ELR (cell line): ENCODE results near the gene CDH23.
A peak's percentile ranks its signal among the peaks of the same experiment; 100 is the strongest.

Source experiments
- DNase-seq: peaks from one replicate; pipeline ENCODE4 v3.0.0-alpha.2; 2015; ENCODE audit warnings: low read depth

CDH23 gene

DNA sequence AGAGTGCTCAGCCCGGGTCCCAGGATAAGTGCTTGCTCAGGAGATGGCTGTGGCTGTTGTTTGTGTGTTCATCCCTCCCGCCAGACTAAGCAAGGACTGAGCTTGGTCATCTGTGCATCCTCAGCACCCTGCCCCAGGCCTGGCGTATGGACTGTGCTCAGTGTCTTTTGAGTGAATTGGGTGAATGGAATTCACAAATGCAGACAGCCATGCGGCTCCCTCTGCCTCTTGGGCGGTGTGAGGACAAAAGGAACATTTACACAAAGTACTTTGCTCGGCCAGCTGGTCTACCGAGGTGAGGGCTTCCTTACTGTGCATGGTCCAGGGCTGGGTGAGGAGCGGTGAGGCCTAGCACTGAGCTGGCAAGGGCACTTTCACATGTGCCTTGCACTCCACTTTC lies 120.2 kb downstream of the CDH23 start:
- DNase-seq, result no peak

DNA sequence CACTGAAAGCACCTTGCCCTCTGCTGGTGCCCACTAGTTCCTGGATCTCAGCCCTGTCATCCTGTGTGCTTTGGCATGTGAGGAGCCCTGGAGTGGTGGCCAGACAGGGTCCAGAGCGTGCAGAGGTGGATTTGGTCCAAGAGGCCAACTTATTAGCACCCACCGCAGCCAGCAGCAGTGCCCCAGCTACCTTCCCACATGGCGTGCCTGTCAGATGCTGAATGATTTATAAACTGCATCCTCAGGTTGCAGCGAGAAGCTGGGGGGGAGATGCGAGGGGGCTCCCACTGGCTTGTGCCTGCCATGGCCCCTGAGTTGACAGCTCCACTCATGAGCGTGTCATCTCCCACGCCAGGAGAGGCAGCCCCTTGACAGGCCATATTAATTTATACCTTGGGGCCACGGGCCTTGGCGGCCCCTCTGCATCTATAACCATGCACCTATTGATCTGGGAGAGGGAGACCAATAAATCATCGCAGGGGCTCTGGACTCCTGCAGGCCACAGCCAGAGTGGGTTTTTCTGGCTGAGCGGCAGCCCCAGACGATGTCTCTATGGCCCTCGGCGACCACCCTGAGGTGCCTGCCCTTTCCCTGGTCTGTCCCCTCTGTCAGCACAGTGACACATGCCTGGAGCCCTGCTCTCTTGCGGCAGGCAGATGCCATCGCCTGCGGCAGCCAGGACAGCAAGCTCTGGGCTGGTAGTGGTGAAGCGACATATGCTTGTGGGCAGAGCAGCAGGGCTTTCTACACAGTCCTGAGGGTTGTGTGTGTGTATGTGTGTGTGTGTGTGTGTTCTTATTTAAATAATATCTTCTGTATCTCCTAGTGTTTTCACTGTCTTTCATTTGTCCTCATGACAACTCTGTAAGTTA lies 120.8 kb downstream of the CDH23 start:
- DNase-seq, result no peak

- DNase-seq, result no peak
These were observed 123.3 kb downstream of the CDH23 start for GRCh38 chr10:71520042-71520441.

DNA sequence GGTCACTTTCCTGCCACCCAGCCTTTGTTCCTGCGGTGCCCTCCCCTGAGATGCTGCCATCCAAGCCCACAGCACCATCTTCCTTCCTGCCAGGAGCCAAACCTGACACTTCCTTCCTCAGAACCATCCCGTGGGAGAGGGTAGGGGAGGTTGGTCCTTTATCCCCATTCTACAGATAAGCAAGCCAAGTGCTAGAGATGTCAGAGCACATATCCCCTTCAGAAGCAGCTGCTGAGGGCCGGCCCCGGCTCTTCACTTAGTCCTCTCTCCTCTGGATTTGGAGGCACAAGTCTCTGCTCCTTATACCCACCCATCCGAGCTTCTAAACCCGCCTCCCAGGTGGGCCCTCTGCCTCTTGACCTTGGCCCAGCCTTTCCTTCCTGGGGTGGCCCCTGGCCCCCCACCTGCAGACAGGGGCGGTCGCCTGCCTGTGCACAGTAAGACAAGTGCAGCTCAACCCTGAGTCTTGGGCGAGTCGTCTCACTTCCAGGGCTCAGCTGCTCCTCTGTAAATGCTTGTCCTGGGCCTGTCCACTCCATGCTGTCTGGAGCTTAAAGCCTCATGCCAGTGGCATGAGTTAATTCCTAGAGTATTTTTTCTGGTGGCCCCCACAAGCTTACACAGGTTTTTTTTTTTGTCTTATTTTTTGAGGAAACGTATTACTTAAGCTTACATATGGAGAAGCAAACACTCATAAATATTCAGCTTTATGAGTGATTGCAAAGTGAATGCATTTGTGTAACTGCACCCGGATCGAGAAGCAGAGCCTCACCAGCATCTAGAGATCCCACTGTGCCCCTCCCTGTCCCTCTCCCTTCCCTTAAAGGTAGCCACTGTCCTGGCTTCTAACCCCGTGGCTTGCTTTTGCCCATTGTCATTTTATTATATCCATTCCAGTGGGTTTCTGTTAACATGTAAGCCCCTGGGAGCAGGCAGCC lies 125.1 kb downstream of the CDH23 start:
- no peak for DNase-seq

DNA sequence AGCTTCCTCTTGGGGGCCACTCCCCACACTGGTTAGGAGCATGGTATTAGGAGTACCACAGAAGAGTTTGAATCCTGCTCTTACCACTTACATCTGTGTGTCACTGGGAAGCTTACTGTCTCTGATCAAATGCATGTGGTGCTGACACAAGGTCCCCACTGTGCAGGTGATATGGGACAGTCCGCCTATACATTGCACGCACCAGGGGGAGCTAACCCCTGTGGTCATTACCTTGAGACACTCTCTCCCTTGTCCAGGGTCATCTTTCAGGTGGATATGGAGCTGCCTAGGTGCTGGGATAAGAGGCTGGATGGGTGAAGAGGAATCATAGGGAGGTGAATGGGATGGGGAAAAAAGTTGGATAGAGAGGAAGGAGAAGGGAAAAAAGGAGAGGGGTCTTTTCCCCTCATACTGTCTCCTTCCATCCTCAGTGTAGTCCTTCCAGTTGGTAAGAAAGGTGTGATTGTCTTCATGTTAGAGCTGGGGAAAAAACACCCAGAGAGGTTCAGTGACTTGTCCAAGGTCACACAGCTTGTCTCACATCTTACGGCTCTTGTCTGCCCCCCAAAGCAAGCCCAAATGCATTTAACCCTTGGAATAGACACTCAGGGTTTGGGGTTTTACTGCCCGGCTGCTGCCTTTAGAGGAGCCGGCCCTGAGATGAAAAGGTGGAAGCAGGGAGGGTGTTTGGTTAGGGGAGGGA lies 125.9 kb downstream of the CDH23 start:
- DNase-seq, result no peak

DNA sequence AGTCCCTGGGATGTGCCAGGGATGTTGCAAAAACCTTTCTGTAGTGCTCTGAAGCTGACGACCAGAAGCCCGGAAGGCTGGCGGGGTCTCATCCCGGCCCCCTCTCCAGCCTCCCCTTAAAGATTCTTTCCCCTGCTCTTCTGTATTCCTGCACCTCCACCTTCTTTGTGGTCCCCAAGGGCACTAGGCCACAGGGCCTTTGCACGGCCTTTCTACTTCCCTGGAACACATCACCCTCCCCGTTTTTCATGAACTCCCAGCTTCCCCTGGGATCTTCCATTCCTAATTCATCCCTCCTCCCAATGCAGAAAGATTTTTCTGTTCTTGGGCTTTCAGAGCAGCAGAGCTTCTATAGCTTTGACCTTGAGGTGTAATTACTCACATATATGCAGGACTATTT lies 127.0 kb downstream of the CDH23 start:
- no peak for DNase-seq

DNA sequence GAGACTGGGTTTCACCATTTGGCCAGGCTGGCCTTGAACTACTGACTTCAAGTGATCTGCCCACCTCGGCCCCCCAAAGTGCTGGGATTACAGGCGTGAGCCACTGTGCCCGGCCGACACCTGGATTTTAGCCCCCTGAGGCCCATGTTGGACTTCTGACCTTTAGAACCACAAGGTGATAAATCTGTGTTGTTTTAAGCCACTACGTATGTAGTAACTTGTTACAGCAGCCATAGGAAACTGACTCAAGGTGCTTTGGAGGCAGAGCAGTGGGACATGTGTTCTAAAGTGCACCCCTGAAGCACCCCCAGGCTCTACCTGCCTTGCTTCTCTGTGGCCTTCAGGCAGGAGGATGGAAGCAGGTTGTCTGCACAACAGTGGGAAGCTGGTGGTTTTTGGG lies 128.4 kb downstream of the CDH23 start:
- DNase-seq, result no peak

DNA sequence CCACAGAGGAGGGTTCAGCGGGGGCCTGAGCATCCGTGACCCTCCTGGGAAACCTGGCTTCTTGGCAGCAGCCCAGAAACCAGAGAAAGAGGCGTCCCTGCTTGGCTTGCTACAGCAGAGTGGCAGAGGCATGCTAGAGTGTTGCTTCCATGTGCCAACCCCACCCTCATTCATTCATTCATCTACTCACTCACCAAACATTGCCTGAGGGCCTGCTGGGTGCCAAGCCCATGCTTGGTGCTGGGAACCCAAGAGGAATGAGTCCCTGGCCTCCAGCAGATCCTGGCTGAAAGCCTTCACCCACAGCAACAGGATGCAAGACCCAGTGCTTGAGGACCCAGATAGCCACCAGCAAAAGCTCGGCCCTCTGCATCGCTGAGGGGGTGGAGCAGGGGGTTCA lies 129.0 kb downstream of the CDH23 start:
- no peak for DNase-seq

GRCh38 chr10:71526653-71527052 lies 129.9 kb downstream of the CDH23 start:
- DNase-seq, result no peak

- no peak for DNase-seq
These were observed 130.4 kb downstream of the CDH23 start for GRCh38 chr10:71527135-71527534.

GRCh38 chr10:71528371-71529206 lies 131.9 kb downstream of the CDH23 start:
- DNase-seq, result no peak

GRCh38 chr10:71529207-71529827 lies 132.6 kb downstream of the CDH23 start:
- no peak for DNase-seq

GRCh38 chr10:71530781-71531180 lies 134.1 kb downstream of the CDH23 start:
- no peak for DNase-seq

- DNase-seq, result peak; percentile 28
These were observed 135.0 kb downstream of the CDH23 start for GRCh38 chr10:71531485-71532446.

DNA sequence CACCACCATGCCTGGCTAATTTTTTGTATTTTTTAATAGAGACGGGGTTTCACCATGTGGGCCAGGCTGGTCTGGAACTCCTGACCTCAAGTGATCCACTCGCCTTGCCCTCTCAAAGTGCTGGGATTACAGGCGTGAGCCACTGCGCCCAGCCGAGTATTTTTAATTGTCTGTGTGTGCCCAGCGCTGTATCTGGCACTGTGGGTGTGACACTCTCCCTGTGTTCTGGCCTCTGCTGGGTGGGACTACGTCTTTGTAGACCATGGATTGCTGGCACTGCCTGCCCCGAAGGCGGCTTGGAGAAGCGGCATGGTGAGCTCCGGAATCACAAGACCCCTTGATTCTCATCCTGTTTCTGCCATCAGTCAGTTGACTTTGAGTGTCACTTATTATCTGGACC lies 136.2 kb downstream of the CDH23 start:
- DNase-seq, result no peak

GRCh38 chr10:71533936-71534335 lies 137.2 kb downstream of the CDH23 start:
- no peak for DNase-seq

GRCh38 chr10:71534568-71535194 lies 138.0 kb downstream of the CDH23 start:
- DNase-seq, result no peak

GRCh38 chr10:71536332-71536731 lies 139.6 kb downstream of the CDH23 start:
- peak; percentile 17 for DNase-seq

DNA sequence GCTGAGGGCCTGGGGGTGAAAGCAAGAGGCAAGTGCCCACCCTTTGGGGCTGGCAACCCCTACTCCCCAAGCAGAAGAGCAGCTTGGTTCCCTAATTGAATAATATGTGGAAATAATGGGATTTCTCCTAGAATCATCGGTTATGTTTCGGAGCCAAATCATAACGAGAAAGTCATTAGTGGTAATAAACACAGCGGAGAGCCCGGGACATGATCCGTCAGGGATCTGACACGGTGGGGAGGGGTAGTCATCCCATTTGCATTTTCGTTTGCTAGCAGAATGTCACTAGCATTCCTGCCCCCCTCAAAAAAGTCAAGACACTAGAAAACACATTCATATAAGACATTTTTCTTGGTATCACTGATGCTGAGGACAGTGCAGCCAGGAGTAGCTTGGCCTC lies 140.4 kb downstream of the CDH23 start:
- no peak for DNase-seq
